GM15510 (cell line): Measurements from ENCODE around the gene MTHFD2.

ENCODE experiments used
- POLR2A ChIP-seq: IDR thresholded peaks from 3 replicates; pipeline ENCODE4 v1.6.1; 2011; ENCODE audit warnings: borderline replicate concordance; ENCODE audit not compliant: insufficient read length; ENCODE audit errors: extremely low read depth

Gene MTHFD2

GRCh38 chr2:74238879-74239278 lies 40.5 kb downstream of the MTHFD2 start:
- TF ChIP-seq POLR2A, result no peak

DNA sequence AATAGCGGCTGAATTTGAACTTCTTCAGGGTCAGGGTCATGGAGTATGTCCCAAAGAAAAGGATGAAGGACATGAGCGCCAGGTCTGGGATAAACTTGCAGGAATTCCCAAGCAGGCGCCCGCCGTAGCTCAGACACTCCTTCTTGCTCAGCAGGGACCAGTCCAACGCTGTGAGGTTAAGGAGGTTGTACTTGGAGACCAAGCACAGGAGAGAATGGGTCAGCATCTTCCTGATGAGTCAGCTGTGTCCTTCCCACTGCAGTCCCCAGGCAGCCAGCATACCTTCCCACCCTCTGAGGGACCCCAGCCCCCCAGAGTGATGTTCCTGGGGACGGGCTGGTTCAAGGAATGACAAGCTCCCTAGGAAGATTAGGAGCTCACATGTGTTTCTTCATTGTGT lies 40.9 kb downstream of the MTHFD2 start:
- TF ChIP-seq POLR2A, result no peak

DNA sequence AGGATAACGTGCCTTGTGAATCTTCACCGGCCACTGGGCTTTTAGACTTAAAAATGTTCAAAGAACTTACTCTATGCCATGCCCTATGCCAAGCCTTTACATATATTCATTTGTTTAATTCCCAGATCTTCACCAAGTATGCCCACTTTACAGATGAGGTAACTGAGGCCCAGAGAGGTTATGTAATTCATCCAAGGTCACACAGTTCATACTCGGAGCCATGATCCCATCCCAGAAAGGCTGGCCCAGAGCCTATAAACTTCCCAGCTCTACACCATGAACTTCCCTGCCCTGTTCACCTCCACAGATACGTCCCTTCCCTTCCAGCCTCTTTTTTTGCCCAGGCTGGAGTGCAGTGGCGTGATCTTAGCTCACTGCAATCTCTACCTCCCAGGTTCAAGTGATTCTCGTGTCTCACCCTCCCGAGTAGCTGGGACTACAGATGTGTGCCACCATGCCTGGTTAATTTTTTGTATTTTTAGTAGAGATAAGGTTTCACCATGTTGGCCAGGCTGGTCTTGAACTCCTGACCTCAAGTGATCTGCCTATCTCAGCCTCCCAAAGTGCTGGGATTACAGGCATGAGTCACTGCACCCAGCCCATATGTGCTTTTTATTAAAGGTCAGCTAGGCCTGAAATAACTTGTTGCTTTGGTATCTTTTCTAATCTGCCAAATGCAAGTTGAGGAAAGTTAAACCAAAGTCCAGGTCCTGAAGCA lies 44.1 kb downstream of the MTHFD2 start:
- TF ChIP-seq POLR2A, result no peak

GRCh38 chr2:74244286-74244685 lies 45.9 kb downstream of the MTHFD2 start:
- TF ChIP-seq POLR2A, result no peak

DNA sequence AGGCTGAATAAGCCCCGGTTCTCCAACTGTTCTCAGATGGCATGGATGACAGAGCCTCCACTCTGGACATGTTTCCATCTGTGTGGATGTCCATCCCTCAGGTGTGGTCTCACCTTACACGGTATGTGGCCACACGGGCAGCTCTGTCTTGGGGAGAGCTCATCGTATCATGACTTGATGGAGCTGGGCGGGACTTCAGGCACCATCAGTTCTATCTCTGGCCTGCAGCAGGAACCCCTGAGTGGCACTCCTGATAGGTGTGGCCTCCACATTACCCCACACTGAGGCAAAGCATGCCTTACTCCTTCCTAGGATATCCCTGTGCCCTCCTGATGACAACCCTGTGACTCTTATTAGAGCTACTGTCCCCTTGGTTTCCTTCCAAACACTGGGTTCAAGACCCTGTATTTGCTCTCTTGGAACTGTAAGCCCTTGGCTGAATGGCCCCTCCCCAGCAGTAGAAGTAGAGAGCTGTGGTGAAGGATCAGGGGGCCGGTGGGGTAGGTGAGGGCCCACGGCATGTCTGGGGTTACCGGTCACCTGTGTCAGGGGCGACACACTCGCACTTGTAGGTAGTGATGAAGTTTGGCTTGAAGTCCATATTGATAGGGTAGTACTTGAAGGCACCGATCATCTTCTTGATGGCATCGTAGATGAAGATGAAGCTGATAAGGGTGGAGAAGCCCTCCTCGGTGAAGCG lies 48.2 kb downstream of the MTHFD2 start:
- TF ChIP-seq POLR2A, result no peak

DNA sequence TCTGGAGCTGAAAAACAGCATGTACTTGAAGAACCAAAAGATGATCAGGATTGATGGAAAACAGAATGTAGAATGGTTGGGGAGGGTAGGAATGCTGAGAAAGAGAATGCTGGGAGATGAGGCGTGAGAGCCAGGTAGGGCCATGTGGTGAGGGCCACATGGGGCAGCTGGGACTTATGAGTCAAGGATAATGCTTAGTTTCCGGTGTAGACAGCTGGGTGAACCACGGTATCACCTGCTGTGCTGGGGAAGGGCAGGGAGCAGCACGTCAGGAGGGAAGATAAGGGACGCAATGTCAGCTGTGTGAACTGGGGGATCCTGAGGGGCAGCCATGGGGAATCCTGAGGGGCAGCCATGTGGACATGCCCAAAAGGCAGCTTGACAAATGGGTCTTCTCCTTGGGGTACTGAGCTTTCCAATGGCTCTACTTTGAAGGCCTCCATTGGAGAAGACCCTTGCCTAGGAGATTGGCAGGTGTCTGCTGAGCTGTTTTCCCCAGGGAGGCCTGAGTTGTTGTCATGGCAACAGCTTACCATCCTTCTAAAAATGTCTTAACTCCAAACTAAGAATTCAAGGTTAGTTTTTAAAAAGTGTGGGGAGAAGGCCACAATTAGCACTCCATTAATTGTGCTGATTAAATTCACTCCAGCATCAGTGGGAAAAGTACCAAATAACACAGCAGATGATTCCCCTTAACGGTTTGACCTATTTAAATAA lies 51.1 kb downstream of the MTHFD2 start:
- TF ChIP-seq POLR2A, result no peak

DNA sequence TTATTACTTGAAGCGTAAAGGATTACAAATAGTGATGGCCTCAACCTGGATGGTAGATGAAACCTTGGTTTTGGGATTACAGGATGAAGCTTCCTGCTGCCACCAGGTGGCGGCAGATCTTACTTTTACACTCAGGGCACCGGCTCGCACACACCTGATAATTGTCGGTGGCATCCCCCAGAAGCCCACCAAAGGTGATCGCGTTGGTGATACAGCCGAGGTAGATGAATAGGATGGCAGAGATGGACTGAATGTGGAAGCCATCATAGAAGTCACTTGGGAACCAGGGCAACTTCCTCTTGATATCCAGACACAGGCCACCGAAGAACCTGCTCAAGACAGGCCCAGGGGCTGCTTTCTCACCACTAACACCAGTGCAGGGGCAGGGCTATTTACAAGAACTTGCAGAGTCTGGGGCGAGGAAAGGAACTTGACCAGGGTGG lies 51.8 kb downstream of the MTHFD2 start:
- no peak for TF ChIP-seq POLR2A

GRCh38 chr2:74252036-74252435 lies 53.6 kb downstream of the MTHFD2 start:
- no peak for TF ChIP-seq POLR2A

GRCh38 chr2:74252862-74253261 lies 54.4 kb downstream of the MTHFD2 start:
- no peak for TF ChIP-seq POLR2A

DNA sequence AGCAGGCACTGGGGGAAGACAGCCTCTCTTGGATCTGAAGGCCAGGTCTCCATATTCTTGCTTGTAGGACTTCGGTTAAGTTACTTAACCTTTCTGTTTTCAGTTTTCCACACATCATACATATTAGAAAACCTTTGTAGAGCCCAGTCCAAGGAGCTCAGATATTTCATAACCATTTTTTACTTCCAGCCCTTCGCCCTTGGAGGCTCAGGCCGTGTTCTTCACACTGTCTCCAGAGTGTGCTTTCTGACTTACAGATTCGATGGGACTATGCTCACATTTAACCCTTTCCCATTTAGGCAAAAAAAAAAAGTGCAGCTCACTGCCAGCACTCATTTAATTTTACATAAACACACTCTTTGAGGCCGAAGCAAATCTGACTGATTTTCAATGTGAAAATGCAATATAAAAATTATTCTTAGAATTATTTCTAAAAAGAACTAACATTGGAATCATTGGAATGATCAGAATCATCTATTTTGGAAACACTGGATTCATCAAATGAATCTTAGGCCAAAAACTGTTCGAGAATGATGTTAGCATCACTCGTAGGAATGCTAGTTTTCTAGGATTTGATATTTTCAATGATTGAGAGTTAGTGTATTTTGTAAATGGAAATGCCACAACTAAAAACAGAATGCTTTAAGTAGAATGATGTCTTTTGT lies 55.0 kb downstream of the MTHFD2 start:
- TF ChIP-seq POLR2A, result no peak

DNA sequence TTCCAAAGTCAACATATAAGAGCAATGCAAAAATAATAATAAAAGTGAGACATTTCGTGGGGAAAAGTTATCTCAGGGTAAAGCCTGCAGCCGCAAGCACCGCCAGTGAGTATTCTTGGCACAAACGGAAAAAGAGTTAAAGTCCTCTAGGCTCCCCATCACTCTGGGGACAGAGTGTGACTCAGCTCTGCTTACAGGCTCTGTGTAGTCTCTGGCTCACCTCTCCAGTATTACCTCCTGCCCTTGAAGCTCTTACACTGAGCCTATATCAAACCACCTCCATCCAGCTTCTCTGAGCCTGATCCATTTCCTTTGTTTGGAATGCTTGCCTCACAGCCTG lies 55.5 kb downstream of the MTHFD2 start:
- TF ChIP-seq POLR2A, result no peak

DNA sequence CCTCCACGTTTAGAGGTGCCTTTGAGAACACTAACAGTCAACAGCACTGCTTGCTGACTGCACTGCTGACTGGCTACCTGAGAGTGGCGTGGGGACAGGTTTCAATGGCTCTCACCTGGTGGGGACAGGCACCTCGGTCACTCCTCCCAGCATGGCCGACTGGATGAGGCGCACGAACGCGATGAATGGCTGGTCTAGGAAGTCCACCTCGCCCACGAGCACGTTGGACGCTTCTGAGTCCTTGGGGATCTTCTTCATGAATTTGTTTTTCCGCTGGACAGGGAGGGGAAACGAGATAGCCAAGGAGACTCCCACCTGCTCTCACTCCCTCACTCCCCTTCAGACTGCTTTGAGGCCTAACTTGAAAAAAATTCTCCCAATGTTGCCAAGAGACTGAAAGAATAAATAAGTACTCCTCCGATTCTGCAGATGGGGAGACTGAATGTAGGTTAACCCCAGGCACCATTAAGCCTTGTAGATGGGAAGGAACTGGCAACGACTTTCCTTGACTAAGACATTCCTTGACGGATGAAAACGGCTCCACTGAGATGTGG lies 57.3 kb downstream of the MTHFD2 start:
- no peak for TF ChIP-seq POLR2A

- TF ChIP-seq POLR2A, result no peak
Observed at GRCh38 chr2:74259191-74259590, 60.8 kb downstream of the MTHFD2 start.

DNA sequence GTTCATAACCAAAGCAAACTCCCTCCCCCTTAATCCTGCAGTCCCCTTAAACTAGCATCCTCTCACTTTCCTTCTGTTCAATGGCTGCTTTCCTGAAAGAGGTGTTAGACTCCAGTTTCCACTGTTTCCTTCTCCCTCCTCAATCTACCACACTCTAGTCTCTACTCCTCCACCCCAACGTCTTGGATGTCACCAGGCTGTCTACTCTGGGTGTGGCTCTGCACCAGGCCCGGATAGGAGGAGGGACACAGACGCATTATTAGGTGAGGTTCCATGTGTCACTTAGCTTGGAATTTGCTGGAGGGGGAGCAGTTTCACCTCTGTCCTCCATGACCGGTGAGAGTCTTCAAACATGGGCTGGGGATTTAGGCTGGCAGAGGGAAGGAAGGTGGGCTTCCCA lies 61.3 kb downstream of the MTHFD2 start:
- no peak for TF ChIP-seq POLR2A

- no peak for TF ChIP-seq POLR2A
Observed at GRCh38 chr2:74260495-74260894, 62.1 kb downstream of the MTHFD2 start.
